Stimulated activated CD4-positive, alpha-beta T cell treated with anti-CD3 and anti-CD28 coated beads, Interleukin-15, amount 100 ng/mL, for 24 hours (primary cell): Measurements from ENCODE around the gene SLC18B1.
A peak's percentile ranks its signal among the peaks of the same experiment; 100 is the strongest.
"Not testable (repeated sequence)": the region's sequence is repeated elsewhere in the genome, so short reads cannot be mapped to it uniquely, and the experiment has no call there.

Source experiments
- DNase-seq: peaks from one replicate; pipeline ENCODE4 v3.0.0-alpha.2; 2020

The SLC18B1 gene

GRCh38 chr6:132798869-132799538, 567 bp upstream of the SLC18B1 start:
- DNase-seq, result peak; percentile 82

- no peak for DNase-seq
Observed at GRCh38 chr6:132795461-132795860, 3.0 kb downstream of the SLC18B1 start.

GRCh38 chr6:132792510-132792909, 5.9 kb downstream of the SLC18B1 start:
- DNase-seq, result no peak

GRCh38 chr6:132790450-132790849, 8.0 kb downstream of the SLC18B1 start:
- DNase-seq, result no peak

GRCh38 chr6:132789396-132789776, 9.1 kb downstream of the SLC18B1 start:
- DNase-seq, result no peak

GRCh38 chr6:132788658-132789395, 9.6 kb downstream of the SLC18B1 start:
- DNase-seq, result no peak

GRCh38 chr6:132785936-132786335, 12.5 kb downstream of the SLC18B1 start:
- no peak for DNase-seq

GRCh38 chr6:132780770-132781371, 17.6 kb downstream of the SLC18B1 start:
- no peak for DNase-seq

GRCh38 chr6:132777881-132778280, 20.6 kb downstream of the SLC18B1 start:
- not testable (repeated sequence) for DNase-seq

- peak; percentile 15 for DNase-seq
Observed at GRCh38 chr6:132768051-132768517, 30.4 kb downstream of the SLC18B1 start.

- DNase-seq, result no peak
Observed at GRCh38 chr6:132765560-132765959, 32.9 kb downstream of the SLC18B1 start.

GRCh38 chr6:132764370-132764769, 34.1 kb downstream of the SLC18B1 start:
- DNase-seq, result no peak

GRCh38 chr6:132763269-132763668, 35.2 kb downstream of the SLC18B1 start:
- DNase-seq, result peak; percentile 48

- no peak for DNase-seq
Observed at GRCh38 chr6:132760256-132760655, 38.2 kb downstream of the SLC18B1 start.

- no peak for DNase-seq
Observed at GRCh38 chr6:132758689-132759088, 39.7 kb downstream of the SLC18B1 start.

GRCh38 chr6:132752255-132752654, 46.2 kb downstream of the SLC18B1 start:
- DNase-seq, result no peak

GRCh38 chr6:132751828-132752227, 46.6 kb downstream of the SLC18B1 start:
- DNase-seq, result no peak

- no peak for DNase-seq
Observed at GRCh38 chr6:132751306-132751705, 47.1 kb downstream of the SLC18B1 start.

GRCh38 chr6:132750455-132751248, 47.8 kb downstream of the SLC18B1 start:
- DNase-seq, result no peak

GRCh38 chr6:132749111-132749510, 49.3 kb downstream of the SLC18B1 start:
- no peak for DNase-seq

GRCh38 chr6:132748446-132748845, 50.0 kb downstream of the SLC18B1 start:
- no peak for DNase-seq

GRCh38 chr6:132746048-132746447, 52.4 kb downstream of the SLC18B1 start:
- DNase-seq, result no peak

- no peak for DNase-seq
Observed at GRCh38 chr6:132742495-132742894, 55.9 kb downstream of the SLC18B1 start.
